ENCODE results near the gene SELENOO. TPM values are rescaled to one million over a fixed set of nuclear protein-coding genes. Genes with fewer than 3 reads are reported as not detected.

Gene SELENOO
- total and polyA plus RNA-seq, 9 donors, result 10.8 to 21.1 (median 14.3) TPM

GRCh38 chr22:50178871-50179869 is 21.6 kb upstream of the SELENOO start:
- peaks cover 23% of the 10 kb centered on the region for H3K27me3 ChIP-seq (ENCODE audit: control insufficient read depth, insufficient read depth, low read length)
- no peaks in the 10 kb centered on the region for H3K36me3 ChIP-seq (ENCODE audit: control insufficient read depth, insufficient read depth, low read length)
- H3K4me3 ChIP-seq (ENCODE audit: low read length), result no peak overlapping the region
- H3K9me3 ChIP-seq (replicated peaks; ENCODE audit: control insufficient read depth, low read depth, low read length), result no peaks in the 10 kb centered on the region
- H3K4me1 ChIP-seq (ENCODE audit: control insufficient read depth, insufficient read depth, low read length), result peaks cover 5% of the 10 kb centered on the region
- H3K27ac ChIP-seq (ENCODE audit: low read length), result no peak overlapping the region
- 74% methylated on average over 38 of the region's 64 CpGs for WGBS (ENCODE audit: insufficient coverage)
- no peak for DNase-seq

- no peak overlapping the region for H3K27ac ChIP-seq (ENCODE audit: low read length)
- peaks cover 22% of the 10 kb centered on the region for H3K27me3 ChIP-seq (ENCODE audit: control insufficient read depth, insufficient read depth, low read length)
- H3K36me3 ChIP-seq (ENCODE audit: control insufficient read depth, insufficient read depth, low read length), result no peaks in the 10 kb centered on the region
- WGBS (ENCODE audit: insufficient coverage), result 76% methylated on average over 37 of the region's 39 CpGs
- no peaks in the 10 kb centered on the region for H3K9me3 ChIP-seq (replicated peaks; ENCODE audit: control insufficient read depth, low read depth, low read length)
- peaks cover 13% of the 10 kb centered on the region for H3K4me1 ChIP-seq (ENCODE audit: control insufficient read depth, insufficient read depth, low read length)
- DNase-seq, result no peak
- H3K4me3 ChIP-seq (ENCODE audit: low read length), result no peak overlapping the region
These were observed 20.7 kb upstream of the SELENOO start for GRCh38 chr22:50179937-50180726.

- WGBS (ENCODE audit: insufficient coverage), result 77% methylated on average over 17 of the region's 27 CpGs
- Histone ChIP-seq H3K27me3 (ENCODE audit: control insufficient read depth, insufficient read depth, low read length) (peaks cover 19% of the 10 kb centered on the region), H3K4me1 (ENCODE audit: control insufficient read depth, insufficient read depth, low read length) (peaks cover 17% of the 10 kb centered on the region), H3K27ac (ENCODE audit: low read length) (no peak overlapping the region), H3K9me3 (replicated peaks; ENCODE audit: control insufficient read depth, low read depth, low read length) (no peaks in the 10 kb centered on the region), H3K36me3 (ENCODE audit: control insufficient read depth, insufficient read depth, low read length) (no peaks in the 10 kb centered on the region), H3K4me3 (ENCODE audit: low read length) (no peak overlapping the region)
- DNase-seq, result no peak
These were observed 19.9 kb upstream of the SELENOO start for GRCh38 chr22:50180727-50181521.

GRCh38 chr22:50182176-50183081 is 18.4 kb upstream of the SELENOO start:
- Histone ChIP-seq H3K4me1 (ENCODE audit: control insufficient read depth, insufficient read depth, low read length) (peaks cover 24% of the 10 kb centered on the region), H3K27me3 (ENCODE audit: control insufficient read depth, insufficient read depth, low read length) (peaks cover 13% of the 10 kb centered on the region), H3K27ac (ENCODE audit: low read length) (no peak overlapping the region), H3K4me3 (ENCODE audit: low read length) (no peak overlapping the region), H3K36me3 (ENCODE audit: control insufficient read depth, insufficient read depth, low read length) (no peaks in the 10 kb centered on the region), H3K9me3 (replicated peaks; ENCODE audit: control insufficient read depth, low read depth, low read length) (no peaks in the 10 kb centered on the region)
- WGBS (ENCODE audit: insufficient coverage), result 78% methylated on average over 29 of the region's 31 CpGs
- no peak for DNase-seq

- DNase-seq, result no peak
- no peaks in the 10 kb centered on the region for H3K9me3 ChIP-seq (replicated peaks; ENCODE audit: control insufficient read depth, low read depth, low read length)
- no peak overlapping the region for H3K4me3 ChIP-seq (ENCODE audit: low read length)
- H3K27ac ChIP-seq (ENCODE audit: low read length), result no peak overlapping the region
- WGBS (ENCODE audit: insufficient coverage), result 75% methylated on average over 12 of the region's 19 CpGs
- H3K36me3 ChIP-seq (ENCODE audit: control insufficient read depth, insufficient read depth, low read length), result no peaks in the 10 kb centered on the region
- peaks cover 24% of the 10 kb centered on the region for H3K4me1 ChIP-seq (ENCODE audit: control insufficient read depth, insufficient read depth, low read length)
- H3K27me3 ChIP-seq (ENCODE audit: control insufficient read depth, insufficient read depth, low read length), result peaks cover 6% of the 10 kb centered on the region
These were observed 17.5 kb upstream of the SELENOO start for GRCh38 chr22:50183141-50183971.

- WGBS (ENCODE audit: insufficient coverage), result 20% methylated on average over 27 of the region's 32 CpGs
- peak overlapping the region; percentile 42 for H3K27ac ChIP-seq (ENCODE audit: low read length)
- H3K36me3 ChIP-seq (ENCODE audit: control insufficient read depth, insufficient read depth, low read length), result no peaks in the 10 kb centered on the region
- H3K4me1 ChIP-seq (ENCODE audit: control insufficient read depth, insufficient read depth, low read length), result peaks cover 33% of the 10 kb centered on the region
- H3K9me3 ChIP-seq (replicated peaks; ENCODE audit: control insufficient read depth, low read depth, low read length), result no peaks in the 10 kb centered on the region
- H3K4me3 ChIP-seq (ENCODE audit: low read length), result no peak overlapping the region
- H3K27me3 ChIP-seq (ENCODE audit: control insufficient read depth, insufficient read depth, low read length), result no peaks in the 10 kb centered on the region
- peak; percentile 78 for DNase-seq
These were observed 16.6 kb upstream of the SELENOO start for GRCh38 chr22:50184004-50184901.

- Histone ChIP-seq H3K27ac (ENCODE audit: low read length) (no peak overlapping the region), H3K9me3 (replicated peaks; ENCODE audit: control insufficient read depth, low read depth, low read length) (no peaks in the 10 kb centered on the region), H3K27me3 (ENCODE audit: control insufficient read depth, insufficient read depth, low read length) (no peaks in the 10 kb centered on the region), H3K36me3 (ENCODE audit: control insufficient read depth, insufficient read depth, low read length) (no peaks in the 10 kb centered on the region), H3K4me3 (ENCODE audit: low read length) (peak overlapping the region; percentile 46), H3K4me1 (ENCODE audit: control insufficient read depth, insufficient read depth, low read length) (peaks cover 40% of the 10 kb centered on the region)
- DNase-seq, result no peak
- 8% methylated on average over 63 of the region's 63 CpGs for WGBS (ENCODE audit: insufficient coverage)
These were observed 15.9 kb upstream of the SELENOO start for GRCh38 chr22:50184902-50185374.

Data from muscle of leg (tissue), 11 donors.